HCT116 (cell line): Measurements from ENCODE around the gene ADIRF.

ENCODE experiments used
- CTCF ChIP-seq, 3 experiments: fragments of 200-600 bp in 1 of 3; sonication (generic) in 1 of 3; IDR thresholded peaks in 2 of 3; conservative IDR thresholded peaks in 1 of 3; 2 replicates each; pipeline ENCODE4 v1.5.1; 2012 to 2017; ENCODE audit warnings: low read depth in 2 of 3, low read length in 2 of 3, antibody characterized with exemption in 1 of 3, borderline replicate concordance in 1 of 3, control low read depth in 1 of 3, mild to moderate bottlenecking in 1 of 3, mixed read lengths in 1 of 3, mixed run types in 1 of 3, moderate library complexity in 1 of 3; ENCODE audit not compliant: insufficient read depth in 1 of 3
- EZH2 ChIP-seq: fragments of 200-600 bp; sonication (generic); IDR thresholded peaks from 2 replicates; pipeline ENCODE4 v1.6.1; 2017; ENCODE audit warnings: antibody characterized with exemption, mixed run types
- FOSL1 ChIP-seq: IDR thresholded peaks from 2 replicates; pipeline ENCODE4 v1.6.1; 2012; ENCODE audit warnings: low read depth
- MAX ChIP-seq: IDR thresholded peaks from 2 replicates; pipeline ENCODE4 v1.6.1; 2012
- POLR2A ChIP-seq: IDR thresholded peaks from 2 replicates; pipeline ENCODE4 v1.7.0; 2011; ENCODE audit warnings: borderline replicate concordance; ENCODE audit not compliant: insufficient read depth, insufficient read length; ENCODE audit errors: extremely low read depth
- POLR2AphosphoS5 ChIP-seq: IDR thresholded peaks from 2 replicates; pipeline ENCODE4 v1.6.1; 2011; ENCODE audit warnings: mild to moderate bottlenecking, low read depth, low read length, moderate library complexity
- SRF ChIP-seq: IDR thresholded peaks from 2 replicates; pipeline ENCODE4 v1.6.1; 2012; ENCODE audit warnings: low read depth
- YY1 ChIP-seq: IDR thresholded peaks from 2 replicates; pipeline ENCODE4 v1.6.1; 2011; ENCODE audit warnings: low read length, low read depth, moderate library complexity, mild to moderate bottlenecking; ENCODE audit not compliant: insufficient replicate concordance; ENCODE audit errors: extremely low read depth

- TF ChIP-seq POLR2A (no peak), CTCF (IDR thresholded peaks at IDR 0.05 in 2 of 3, conservative IDR thresholded peaks at IDR 0.05 in 1 of 3; ENCODE audit: borderline replicate concordance in 1 of 3, insufficient read depth in 1 of 3, low read depth in 2 of 3, low read length in 2 of 3) (no peak), YY1 (no peak), POLR2AphosphoS5 (no peak), EZH2 (no peak), SRF (no peak), FOSL1 (no peak), MAX (no peak)
These were observed 11.7 kb downstream of the ADIRF start for GRCh38 chr10:86979977-86980448.
